ENCODE results near the gene ARHGAP12.

The ARHGAP12 gene

GRCh38 chr10:31765541-31765940 lies 163.1 kb downstream of the ARHGAP12 start:
- TF ChIP-seq ZFX (IDR thresholded peaks at IDR 0.05; ENCODE audit: borderline replicate concordance): no peak
- TF ChIP-seq CTCF (IDR thresholded peaks at IDR 0.05): no peak
- no peak overlapping the region for H3K27ac ChIP-seq

GRCh38 chr10:31762316-31762715 lies 166.3 kb downstream of the ARHGAP12 start:
- H3K27ac ChIP-seq: no peak overlapping the region
- TF ChIP-seq ZFX (IDR thresholded peaks at IDR 0.05; ENCODE audit: borderline replicate concordance) (no peak), CTCF (IDR thresholded peaks at IDR 0.05) (no peak)

GRCh38 chr10:31761156-31761555 lies 167.5 kb downstream of the ARHGAP12 start:
- TF ChIP-seq CTCF (IDR thresholded peaks at IDR 0.05) (no peak), ZFX (IDR thresholded peaks at IDR 0.05; ENCODE audit: borderline replicate concordance) (no peak)

GRCh38 chr10:31760674-31761081 lies 168.0 kb downstream of the ARHGAP12 start:
- TF ChIP-seq CTCF (IDR thresholded peaks at IDR 0.05) (no peak), ZFX (IDR thresholded peaks at IDR 0.05; ENCODE audit: borderline replicate concordance) (no peak)
- H3K27ac ChIP-seq: peak overlapping the region; percentile 78

More at GRCh38 chr10:31761156-31761555, 167.5 kb downstream of the ARHGAP12 start:
- peak overlapping the region; percentile 78 for H3K27ac ChIP-seq

GRCh38 chr10:31759799-31760626 lies 168.6 kb downstream of the ARHGAP12 start:
- H3K27ac ChIP-seq: peak overlapping the region; percentile 78
- TF ChIP-seq CTCF (IDR thresholded peaks at IDR 0.05) (no peak), ZFX (IDR thresholded peaks at IDR 0.05; ENCODE audit: borderline replicate concordance) (no peak)

GRCh38 chr10:31759124-31759798 lies 169.4 kb downstream of the ARHGAP12 start:
- peak overlapping the region; percentile 78 for H3K27ac ChIP-seq
- no peak for TF ChIP-seq CTCF (IDR thresholded peaks at IDR 0.05)
- no peak for TF ChIP-seq ZFX (IDR thresholded peaks at IDR 0.05; ENCODE audit: borderline replicate concordance)

- peak overlapping the region; percentile 78 for H3K27ac ChIP-seq
- TF ChIP-seq ZFX (IDR thresholded peaks at IDR 0.05; ENCODE audit: borderline replicate concordance) (no peak), CTCF (IDR thresholded peaks at IDR 0.05) (no peak)
Observed at GRCh38 chr10:31758495-31758894, 170.1 kb downstream of the ARHGAP12 start.
